ENCODE data around the gene E2F7. TPM values are rescaled to one million over a fixed set of nuclear protein-coding genes. Genes with fewer than 3 reads are reported as not detected.
A peak's percentile ranks its signal among the peaks of the same experiment; 100 is the strongest.
"Not testable (repeated sequence)": the region's sequence is repeated elsewhere in the genome, so short reads cannot be mapped to it uniquely, and the experiment has no call there.

Gene E2F7
- 10 to 100 TPM; 10.7 to 15.0 TPM for total RNA-seq

- Mint-ChIP-seq H3K27me3 (peaks cover 5 to 6% of the 10 kb centered on the region in 2 donors), H3K27ac (peak within 1 kb of the TSS; percentile 18 to 40), H3K4me1 (ENCODE audit: low read depth in 2 of 2) (peaks cover 14 to 20% of the 10 kb centered on the region in 2 donors), H3K9me3 (no peaks in the 10 kb centered on the region), H3K4me3 (peak within 1 kb of the TSS; percentile 90), H3K36me3 (no peaks in the 10 kb centered on the region)
- ATAC-seq (peak; percentile 97), DNase-seq (ENCODE audit: low spot score) (peak; percentile 92)
Observed at GRCh38 chr12:77065361-77066204, at the start of gene E2F7. Gene E2F7, minus strand, starts transcription at chr12:77065569. Its CDS starts 934 bp downstream, at chr12:77064635.

- peaks cover 7% of the 10 kb centered on the region for H3K36me3 Mint-ChIP-seq
- ATAC-seq (no peak), DNase-seq (ENCODE audit: low spot score) (no peak)
- peaks cover 8% of the 10 kb centered on the region for H3K9me3 Mint-ChIP-seq
- H3K4me3 Mint-ChIP-seq, result no peak overlapping the region
- H3K27ac Mint-ChIP-seq, result no peak overlapping the region
- H3K27me3 Mint-ChIP-seq, result peaks cover 0 to 2% of the 10 kb centered on the region in 2 donors
- no peaks in the 10 kb centered on the region for H3K4me1 Mint-ChIP-seq (ENCODE audit: low read depth in 2 of 2)
Observed at GRCh38 chr12:77113971-77114370, 48.6 kb upstream of the E2F7 start.

- ATAC-seq (no peak), DNase-seq (ENCODE audit: low spot score) (no peak)
- H3K27me3 Mint-ChIP-seq, result peaks cover 4% of the 10 kb centered on the region in 2 donors
- no peak overlapping the region for H3K4me3 Mint-ChIP-seq
- peaks cover 10% of the 10 kb centered on the region for H3K9me3 Mint-ChIP-seq
- H3K4me1 Mint-ChIP-seq (ENCODE audit: low read depth in 2 of 2), result no peaks in the 10 kb centered on the region
- H3K27ac Mint-ChIP-seq, result no peak overlapping the region
- H3K36me3 Mint-ChIP-seq, result peaks cover 7% of the 10 kb centered on the region
Observed at GRCh38 chr12:77108707-77109106, 43.3 kb upstream of the E2F7 start.

- H3K4me3 Mint-ChIP-seq, result no peak overlapping the region
- H3K4me1 Mint-ChIP-seq (ENCODE audit: low read depth in 2 of 2), result no peaks in the 10 kb centered on the region
- peaks cover 9% of the 10 kb centered on the region in 2 donors for H3K27me3 Mint-ChIP-seq
- H3K27ac Mint-ChIP-seq, result no peak overlapping the region
- H3K36me3 Mint-ChIP-seq, result peaks cover 7% of the 10 kb centered on the region
- ATAC-seq (no peak), DNase-seq (ENCODE audit: low spot score) (no peak)
- H3K9me3 Mint-ChIP-seq, result peaks cover 12% of the 10 kb centered on the region
Observed at GRCh38 chr12:77107121-77107520, 41.8 kb upstream of the E2F7 start.

GRCh38 chr12:77104792-77105191, 39.4 kb upstream of the E2F7 start:
- Mint-ChIP-seq H3K27ac (no peak overlapping the region), H3K4me1 (ENCODE audit: low read depth in 2 of 2) (no peaks in the 10 kb centered on the region), H3K36me3 (no peaks in the 10 kb centered on the region), H3K9me3 (peaks cover 7% of the 10 kb centered on the region), H3K27me3 (peaks cover 9 to 16% of the 10 kb centered on the region in 2 donors), H3K4me3 (no peak overlapping the region)
- ATAC-seq, result no peak
- DNase-seq (ENCODE audit: low spot score), result no peak

- Mint-ChIP-seq H3K9me3 (peaks cover 7% of the 10 kb centered on the region), H3K4me3 (no peak overlapping the region), H3K27me3 (peaks cover 9 to 16% of the 10 kb centered on the region in 2 donors), H3K27ac (no peak overlapping the region), H3K36me3 (no peaks in the 10 kb centered on the region), H3K4me1 (ENCODE audit: low read depth in 2 of 2) (no peaks in the 10 kb centered on the region)
- DNase-seq (ENCODE audit: low spot score) (no peak), ATAC-seq (no peak)
Observed at GRCh38 chr12:77104286-77104685, 38.9 kb upstream of the E2F7 start.

GRCh38 chr12:77102691-77103090, 37.3 kb upstream of the E2F7 start:
- no peak for DNase-seq (ENCODE audit: low spot score)

GRCh38 chr12:77102123-77102522, 36.8 kb upstream of the E2F7 start:
- H3K27ac Mint-ChIP-seq, result no peak overlapping the region
- H3K4me1 Mint-ChIP-seq (ENCODE audit: low read depth in 2 of 2), result no peaks in the 10 kb centered on the region
- DNase-seq (ENCODE audit: low spot score), result no peak
- H3K4me3 Mint-ChIP-seq, result no peak overlapping the region
- H3K27me3 Mint-ChIP-seq, result peaks cover 7 to 23% of the 10 kb centered on the region in 2 donors
- H3K9me3 Mint-ChIP-seq, result peaks cover 8% of the 10 kb centered on the region
- no peaks in the 10 kb centered on the region for H3K36me3 Mint-ChIP-seq
- no peak for ATAC-seq

More at GRCh38 chr12:77102691-77103090, 37.3 kb upstream of the E2F7 start:
- Mint-ChIP-seq H3K27me3 (peaks cover 7 to 18% of the 10 kb centered on the region in 2 donors), H3K36me3 (no peaks in the 10 kb centered on the region), H3K4me3 (no peak overlapping the region), H3K4me1 (ENCODE audit: low read depth in 2 of 2) (no peaks in the 10 kb centered on the region), H3K27ac (no peak overlapping the region), H3K9me3 (peaks cover 8% of the 10 kb centered on the region)
- no peak for ATAC-seq

GRCh38 chr12:77099799-77100198, 34.4 kb upstream of the E2F7 start:
- Mint-ChIP-seq H3K9me3 (peaks cover 12% of the 10 kb centered on the region), H3K27ac (no peak overlapping the region), H3K4me1 (ENCODE audit: low read depth in 2 of 2) (no peaks in the 10 kb centered on the region), H3K36me3 (no peaks in the 10 kb centered on the region), H3K27me3 (peaks cover 11 to 30% of the 10 kb centered on the region in 2 donors), H3K4me3 (no peak overlapping the region)
- DNase-seq (ENCODE audit: low spot score), result no peak
- ATAC-seq, result no peak

GRCh38 chr12:77097846-77098245, 32.5 kb upstream of the E2F7 start:
- no peak for ATAC-seq
- H3K27me3 Mint-ChIP-seq, result peaks cover 8 to 31% of the 10 kb centered on the region in 2 donors
- DNase-seq (ENCODE audit: low spot score), result no peak
- H3K27ac Mint-ChIP-seq, result no peak overlapping the region
- peaks cover 8% of the 10 kb centered on the region for H3K9me3 Mint-ChIP-seq
- H3K4me3 Mint-ChIP-seq, result no peak overlapping the region
- no peaks in the 10 kb centered on the region for H3K36me3 Mint-ChIP-seq
- H3K4me1 Mint-ChIP-seq (ENCODE audit: low read depth in 2 of 2), result no peaks in the 10 kb centered on the region

GRCh38 chr12:77092227-77092626, 26.9 kb upstream of the E2F7 start:
- not testable (repeated sequence) for H3K36me3 Mint-ChIP-seq; DNase-seq (ENCODE audit: low spot score); ATAC-seq; H3K4me1 Mint-ChIP-seq (ENCODE audit: low read depth in 2 of 2); H3K4me3 Mint-ChIP-seq; H3K9me3 Mint-ChIP-seq; H3K27ac Mint-ChIP-seq
- H3K27me3 Mint-ChIP-seq, result peaks cover 5 to 17% of the 10 kb centered on the region in 2 donors

GRCh38 chr12:77089686-77090220, 24.4 kb upstream of the E2F7 start:
- peaks cover under 1 to 10% of the 10 kb centered on the region in 2 donors for H3K27me3 Mint-ChIP-seq

GRCh38 chr12:77087427-77087826, 22.1 kb upstream of the E2F7 start:
- Mint-ChIP-seq H3K4me3 (no peak overlapping the region), H3K4me1 (ENCODE audit: low read depth in 2 of 2) (no peaks in the 10 kb centered on the region), H3K27me3 (no peaks in the 10 kb centered on the region), H3K27ac (no peak overlapping the region), H3K9me3 (no peaks in the 10 kb centered on the region), H3K36me3 (no peaks in the 10 kb centered on the region)
- ATAC-seq (no peak), DNase-seq (ENCODE audit: low spot score) (no peak)

More at GRCh38 chr12:77089686-77090220, 24.4 kb upstream of the E2F7 start:
- Mint-ChIP-seq H3K9me3 (no peaks in the 10 kb centered on the region), H3K4me1 (ENCODE audit: low read depth in 2 of 2) (no peaks in the 10 kb centered on the region), H3K4me3 (no peak overlapping the region), H3K27ac (no peak overlapping the region), H3K36me3 (no peaks in the 10 kb centered on the region)
- DNase-seq (ENCODE audit: low spot score) (no peak), ATAC-seq (no peak)

GRCh38 chr12:77082021-77082420, 16.7 kb upstream of the E2F7 start:
- Mint-ChIP-seq H3K36me3 (no peaks in the 10 kb centered on the region), H3K27ac (no peak overlapping the region), H3K9me3 (no peaks in the 10 kb centered on the region), H3K4me1 (ENCODE audit: low read depth in 2 of 2) (no peaks in the 10 kb centered on the region), H3K4me3 (no peak overlapping the region), H3K27me3 (peaks cover 16 to 22% of the 10 kb centered on the region in 2 donors)
- ATAC-seq (no peak), DNase-seq (ENCODE audit: low spot score) (no peak)

Data from natural killer cell treated with Interleukin-12 subunit alpha and Interleukin-12 subunit beta and Interleukin-15 and Interleukin-18, amount 100 ng/mL, for 72 hours (primary cell).